ENCODE results near the gene CERT1. TPM values are rescaled to one million over a fixed set of nuclear protein-coding genes. Genes with fewer than 3 reads are reported as not detected.

CERT1 gene
- total RNA-seq, 1 experiment from 2014 or later = 30.0 TPM

GRCh38 chr5:75469017-75469416, 42.4 kb downstream of the CERT1 start:
- ChIA-PET CTCF (no interaction called here), POLR2A (ENCODE audit: low non-redundant PET) (no interaction called here)
- intact Hi-C loops (cut with micrococcal nuclease; ENCODE audit: unreplicated experiment) = no loop called here
- no peak for TF ChIP-seq EZH2 (IDR thresholded peaks at IDR 0.05; ENCODE audit: borderline replicate concordance, low read depth, low read length, poor library complexity, severe bottlenecking)
- no peak for TF ChIP-seq CTCF (conservative IDR thresholded peaks at IDR 0.05; ENCODE audit: low read depth, low read length)
- DNase-seq (ENCODE audit: low spot score) = no peak
- Histone ChIP-seq H3K27me3 (replicated peaks; ENCODE audit: insufficient read depth, low read depth, low read length, poor library complexity) (no peaks in the 10 kb centered on the region), H3K4me3 (ENCODE audit: low read depth, low read length, poor library complexity, severe bottlenecking) (no peak overlapping the region), H3K36me3 (ENCODE audit: insufficient read depth, low read length, poor library complexity, severe bottlenecking) (no peaks in the 10 kb centered on the region), H3K9me3 (ENCODE audit: low read depth, low read length, poor library complexity, severe bottlenecking) (peaks cover 18% of the 10 kb centered on the region), H3K27ac (ENCODE audit: low read depth, low read length, poor library complexity, severe bottlenecking) (no peak overlapping the region), H3K4me1 (ENCODE audit: insufficient read depth, low read length, poor library complexity, severe bottlenecking) (peaks cover 18% of the 10 kb centered on the region)
- BruUV-seq (replicated peaks) = no TSS peak

GRCh38 chr5:75468593-75468992, 42.8 kb downstream of the CERT1 start:
- no TSS peak for BruUV-seq (replicated peaks)

GRCh38 chr5:75466006-75466716, 45.3 kb downstream of the CERT1 start:
- Histone ChIP-seq H3K4me1 (ENCODE audit: insufficient read depth, low read length, poor library complexity, severe bottlenecking) (peaks cover 27% of the 10 kb centered on the region), H3K36me3 (ENCODE audit: insufficient read depth, low read length, poor library complexity, severe bottlenecking) (no peaks in the 10 kb centered on the region), H3K9me3 (ENCODE audit: low read depth, low read length, poor library complexity, severe bottlenecking) (peaks cover 18% of the 10 kb centered on the region), H3K27me3 (replicated peaks; ENCODE audit: insufficient read depth, low read depth, low read length, poor library complexity) (no peaks in the 10 kb centered on the region), H3K4me3 (ENCODE audit: low read depth, low read length, poor library complexity, severe bottlenecking) (no peak overlapping the region), H3K27ac (ENCODE audit: low read depth, low read length, poor library complexity, severe bottlenecking) (no peak overlapping the region)
- DNase-seq (ENCODE audit: low spot score) = peak; percentile 70
- CTCF ChIA-PET = no interaction called here
- POLR2A ChIA-PET (ENCODE audit: low non-redundant PET) = no interaction called here
- BruUV-seq (replicated peaks) = no TSS peak
- TF ChIP-seq EZH2 (IDR thresholded peaks at IDR 0.05; ENCODE audit: borderline replicate concordance, low read depth, low read length, poor library complexity, severe bottlenecking) = no peak
- intact Hi-C loops (cut with micrococcal nuclease; ENCODE audit: unreplicated experiment) = no loop called here

More at GRCh38 chr5:75468593-75468992, 42.8 kb downstream of the CERT1 start:
- TF ChIP-seq EZH2 (IDR thresholded peaks at IDR 0.05; ENCODE audit: borderline replicate concordance, low read depth, low read length, poor library complexity, severe bottlenecking) (no peak), CTCF (conservative IDR thresholded peaks at IDR 0.05; ENCODE audit: low read depth, low read length) (no peak)
- Histone ChIP-seq H3K4me1 (ENCODE audit: insufficient read depth, low read length, poor library complexity, severe bottlenecking) (peaks cover 18% of the 10 kb centered on the region), H3K4me3 (ENCODE audit: low read depth, low read length, poor library complexity, severe bottlenecking) (no peak overlapping the region), H3K9me3 (ENCODE audit: low read depth, low read length, poor library complexity, severe bottlenecking) (peaks cover 18% of the 10 kb centered on the region), H3K36me3 (ENCODE audit: insufficient read depth, low read length, poor library complexity, severe bottlenecking) (no peaks in the 10 kb centered on the region), H3K27ac (ENCODE audit: low read depth, low read length, poor library complexity, severe bottlenecking) (no peak overlapping the region), H3K27me3 (replicated peaks; ENCODE audit: insufficient read depth, low read depth, low read length, poor library complexity) (no peaks in the 10 kb centered on the region)
- POLR2A ChIA-PET (ENCODE audit: low non-redundant PET) = no interaction called here
- intact Hi-C loops (cut with micrococcal nuclease; ENCODE audit: unreplicated experiment) = no loop called here
- CTCF ChIA-PET = no interaction called here
- no peak for DNase-seq (ENCODE audit: low spot score)

GRCh38 chr5:75465480-75465879, 45.9 kb downstream of the CERT1 start:
- DNase-seq (ENCODE audit: low spot score) = peak; percentile 63
- Histone ChIP-seq H3K9me3 (ENCODE audit: low read depth, low read length, poor library complexity, severe bottlenecking) (peaks cover 18% of the 10 kb centered on the region), H3K27ac (ENCODE audit: low read depth, low read length, poor library complexity, severe bottlenecking) (no peak overlapping the region), H3K36me3 (ENCODE audit: insufficient read depth, low read length, poor library complexity, severe bottlenecking) (no peaks in the 10 kb centered on the region), H3K4me3 (ENCODE audit: low read depth, low read length, poor library complexity, severe bottlenecking) (no peak overlapping the region), H3K4me1 (ENCODE audit: insufficient read depth, low read length, poor library complexity, severe bottlenecking) (peaks cover 32% of the 10 kb centered on the region), H3K27me3 (replicated peaks; ENCODE audit: insufficient read depth, low read depth, low read length, poor library complexity) (no peaks in the 10 kb centered on the region)
- POLR2A ChIA-PET (ENCODE audit: low non-redundant PET) = no interaction called here
- TF ChIP-seq CTCF (conservative IDR thresholded peaks at IDR 0.05; ENCODE audit: low read depth, low read length) = no peak
- TF ChIP-seq EZH2 (IDR thresholded peaks at IDR 0.05; ENCODE audit: borderline replicate concordance, low read depth, low read length, poor library complexity, severe bottlenecking) = no peak
- CTCF ChIA-PET = no interaction called here
- no TSS peak for BruUV-seq (replicated peaks)
- intact Hi-C loops (cut with micrococcal nuclease; ENCODE audit: unreplicated experiment) = no loop called here
